ENCODE results near the gene BTG2. TPM values are rescaled to one million over a fixed set of nuclear protein-coding genes. Genes with fewer than 3 reads are reported as not detected.

The BTG2 gene
- total RNA-seq, 1 donor, result 14.5 TPM

GRCh38 chr1:203268901-203269653 lies 36.2 kb upstream of the BTG2 start:
- peak; percentile 97 for TF ChIP-seq CTCF (IDR thresholded peaks at IDR 0.05; ENCODE audit: extremely low read depth, low read depth, low read length)
- H3K4me2 ChIP-seq (ENCODE audit: insufficient read depth, low read length), result no peak overlapping the region
- no peak overlapping the region for H2AFZ ChIP-seq (ENCODE audit: low read length)
- no peak overlapping the region for H3K4me3 ChIP-seq (ENCODE audit: insufficient read depth, low read length)
- no peaks in the 10 kb centered on the region for H3K79me2 ChIP-seq (ENCODE audit: insufficient read depth, low read length)
- H3K36me3 ChIP-seq (ENCODE audit: insufficient read depth, low read length), result no peaks in the 10 kb centered on the region
- H3K4me1 ChIP-seq (ENCODE audit: insufficient read depth, low read length), result peaks cover 15% of the 10 kb centered on the region
- H4K20me1 ChIP-seq (ENCODE audit: insufficient read depth, low read length), result no peaks in the 10 kb centered on the region
- no peak overlapping the region for H3K27ac ChIP-seq (ENCODE audit: low read depth, low read length)
- no peaks in the 10 kb centered on the region for H3K27me3 ChIP-seq (ENCODE audit: insufficient read depth, low read length)
- H3K9me3 ChIP-seq (ENCODE audit: low read depth, low read length), result no peaks in the 10 kb centered on the region
- peak; percentile 87 for DNase-seq (ENCODE audit: insufficient read length, low spot score, missing footprints)

- no peak overlapping the region for H2AFZ ChIP-seq (ENCODE audit: low read length)
- H3K27ac ChIP-seq (ENCODE audit: low read depth, low read length), result no peak overlapping the region
- no peaks in the 10 kb centered on the region for H3K9me3 ChIP-seq (ENCODE audit: low read depth, low read length)
- H3K4me2 ChIP-seq (ENCODE audit: insufficient read depth, low read length), result no peak overlapping the region
- peaks cover 18% of the 10 kb centered on the region for H3K4me1 ChIP-seq (ENCODE audit: insufficient read depth, low read length)
- H3K27me3 ChIP-seq (ENCODE audit: insufficient read depth, low read length), result no peaks in the 10 kb centered on the region
- no peaks in the 10 kb centered on the region for H3K79me2 ChIP-seq (ENCODE audit: insufficient read depth, low read length)
- no peak overlapping the region for H3K4me3 ChIP-seq (ENCODE audit: insufficient read depth, low read length)
- no peak for DNase-seq (ENCODE audit: insufficient read length, low spot score, missing footprints)
- no peak for TF ChIP-seq CTCF (IDR thresholded peaks at IDR 0.05; ENCODE audit: extremely low read depth, low read depth, low read length)
- H3K36me3 ChIP-seq (ENCODE audit: insufficient read depth, low read length), result no peaks in the 10 kb centered on the region
- H4K20me1 ChIP-seq (ENCODE audit: insufficient read depth, low read length), result no peaks in the 10 kb centered on the region
These were observed 35.7 kb upstream of the BTG2 start for GRCh38 chr1:203269654-203270020.

GRCh38 chr1:203270448-203270847 lies 34.9 kb upstream of the BTG2 start:
- H4K20me1 ChIP-seq (ENCODE audit: insufficient read depth, low read length), result no peaks in the 10 kb centered on the region
- H3K27ac ChIP-seq (ENCODE audit: low read depth, low read length), result no peak overlapping the region
- H3K4me3 ChIP-seq (ENCODE audit: insufficient read depth, low read length), result no peak overlapping the region
- no peaks in the 10 kb centered on the region for H3K36me3 ChIP-seq (ENCODE audit: insufficient read depth, low read length)
- H2AFZ ChIP-seq (ENCODE audit: low read length), result peak overlapping the region; percentile 92
- H3K9me3 ChIP-seq (ENCODE audit: low read depth, low read length), result no peaks in the 10 kb centered on the region
- no peaks in the 10 kb centered on the region for H3K27me3 ChIP-seq (ENCODE audit: insufficient read depth, low read length)
- H3K79me2 ChIP-seq (ENCODE audit: insufficient read depth, low read length), result no peaks in the 10 kb centered on the region
- no peak for TF ChIP-seq CTCF (IDR thresholded peaks at IDR 0.05; ENCODE audit: extremely low read depth, low read depth, low read length)
- peaks cover 21% of the 10 kb centered on the region for H3K4me1 ChIP-seq (ENCODE audit: insufficient read depth, low read length)
- DNase-seq (ENCODE audit: insufficient read length, low spot score, missing footprints), result no peak
- H3K4me2 ChIP-seq (ENCODE audit: insufficient read depth, low read length), result no peak overlapping the region

GRCh38 chr1:203271018-203271743 lies 34.1 kb upstream of the BTG2 start:
- no peaks in the 10 kb centered on the region for H3K27me3 ChIP-seq (ENCODE audit: insufficient read depth, low read length)
- H2AFZ ChIP-seq (ENCODE audit: low read length), result peak overlapping the region; percentile 92
- no peaks in the 10 kb centered on the region for H4K20me1 ChIP-seq (ENCODE audit: insufficient read depth, low read length)
- no peak for TF ChIP-seq CTCF (IDR thresholded peaks at IDR 0.05; ENCODE audit: extremely low read depth, low read depth, low read length)
- DNase-seq (ENCODE audit: insufficient read length, low spot score, missing footprints), result no peak
- H3K4me1 ChIP-seq (ENCODE audit: insufficient read depth, low read length), result peaks cover 21% of the 10 kb centered on the region
- H3K36me3 ChIP-seq (ENCODE audit: insufficient read depth, low read length), result no peaks in the 10 kb centered on the region
- H3K27ac ChIP-seq (ENCODE audit: low read depth, low read length), result no peak overlapping the region
- no peaks in the 10 kb centered on the region for H3K79me2 ChIP-seq (ENCODE audit: insufficient read depth, low read length)
- H3K9me3 ChIP-seq (ENCODE audit: low read depth, low read length), result no peaks in the 10 kb centered on the region
- no peak overlapping the region for H3K4me3 ChIP-seq (ENCODE audit: insufficient read depth, low read length)
- H3K4me2 ChIP-seq (ENCODE audit: insufficient read depth, low read length), result peak overlapping the region; percentile 63

All from osteoblast (primary cell).